Endothelial cell of umbilical vein (primary cell): ENCODE measurements around the gene SCN1B. TPM values are rescaled to one million over a fixed set of nuclear protein-coding genes. Genes with fewer than 3 reads are reported as not detected.

Experiments
- BruUV-seq: library from RNA; stranded (reverse); fragments of 400-500 nt; replicated peaks from 2 replicates; lab custom pipeline; 2021; lab: Mats Ljungman, UMichigan
- CTCF ChIA-PET: fragments of 300-600, 350-600 bp; sonication (Branson Sonifier 250); formaldehyde crosslinking; loops from one replicate; lab custom pipeline; 2021; ENCODE audit warnings: antibody characterized with exemption, inconsistent platforms; lab: Charles Lee
- POLR2A ChIA-PET: fragments of 300-600, 350-600 bp; sonication (Branson Sonifier 250); formaldehyde crosslinking; loops from one replicate; lab custom pipeline; 2021; ENCODE audit warnings: antibody characterized with exemption, inconsistent platforms; lab: Charles Lee
- DNase-seq: peaks from one replicate; pipeline ENCODE4 v3.0.0-alpha.2; 2011; ENCODE audit warnings: low read depth, low spot score
- FAIRE-seq: peaks from 2 replicates; lab custom pipeline; 2011; peaks lifted over from hg19 to GRCh38; lab: Jason Lieb, UNC
- H2AFZ ChIP-seq: 2 replicates; pipeline ENCODE4 v1.6.0; 2012; ENCODE audit warnings: low read depth, low read length, control low read depth, inconsistent platforms
- H3K27ac ChIP-seq: 2 replicates; pipeline ENCODE4 v1.5.1; 2011; ENCODE audit warnings: low read depth, mild to moderate bottlenecking, control low read depth, low read length, moderate library complexity; ENCODE audit not compliant: insufficient read depth
- H3K27me3 ChIP-seq, 2 experiments: 2 replicates each; pipeline versions ENCODE4 v1.6.0 to v1.6.1; 2011; ENCODE audit warnings: low read length in 2 of 2, mixed read lengths in 1 of 2; ENCODE audit not compliant: control insufficient read depth in 2 of 2, insufficient read depth in 2 of 2
- H3K36me3 ChIP-seq, 2 experiments: 2 replicates in 1 of 2; 3 replicates in 1 of 2; pipeline ENCODE4 v1.5.1; 2011; ENCODE audit warnings: low read length in 2 of 2, mild to moderate bottlenecking in 1 of 2, moderate library complexity in 1 of 2; ENCODE audit not compliant: control insufficient read depth in 2 of 2, insufficient read depth in 2 of 2; ENCODE audit errors: extremely low read depth in 1 of 2
- H3K4me1 ChIP-seq: 3 replicates; pipeline ENCODE4 v1.5.1; 2011; ENCODE audit warnings: mild to moderate bottlenecking, low read length; ENCODE audit not compliant: control insufficient read depth, insufficient read depth; ENCODE audit errors: extremely low read depth
- H3K4me2 ChIP-seq: 2 replicates; pipeline ENCODE4 v1.6.1; 2011; ENCODE audit warnings: low read length, control low read depth, mixed read lengths; ENCODE audit not compliant: insufficient read depth
- H3K4me3 ChIP-seq, 3 experiments: fragments of 200-600 bp in 1 of 3; sonication (generic), shearing (Covaris generic) in 1 of 3; replicated peaks in 1 of 3; 2 replicates each; pipeline ENCODE4 v1.5.1; 2011 to 2016; ENCODE audit warnings: control low read depth in 3 of 3, low read length in 3 of 3, mild to moderate bottlenecking in 2 of 3, inconsistent platforms in 1 of 3, low read depth in 1 of 3, moderate library complexity in 1 of 3; ENCODE audit not compliant: insufficient read depth in 1 of 3
- H3K79me2 ChIP-seq: 2 replicates; pipeline ENCODE4 v1.6.0; 2012; ENCODE audit warnings: low read length, inconsistent platforms; ENCODE audit not compliant: control insufficient read depth, insufficient read depth
- H3K9ac ChIP-seq: replicated peaks from 2 replicates; pipeline ENCODE3; 2011; ENCODE audit warnings: low read length, control low read depth; ENCODE audit not compliant: insufficient read depth; ENCODE audit errors: extremely low read depth
- H3K9me1 ChIP-seq: replicated peaks from 3 replicates; pipeline ENCODE4 v1.6.0; 2011; ENCODE audit warnings: mild to moderate bottlenecking, low read length; ENCODE audit not compliant: control insufficient read depth, insufficient read depth; ENCODE audit errors: extremely low read depth
- H3K9me3 ChIP-seq: replicated peaks from 2 replicates; pipeline ENCODE4 v1.5.1; 2012; ENCODE audit warnings: low read length, inconsistent platforms; ENCODE audit not compliant: control insufficient read depth, insufficient read depth
- H4K20me1 ChIP-seq: replicated peaks from 2 replicates; pipeline ENCODE3; 2011; ENCODE audit warnings: mild to moderate bottlenecking, low read length; ENCODE audit not compliant: control insufficient read depth, insufficient read depth; ENCODE audit errors: extremely low read depth
- EZH2 ChIP-seq: IDR thresholded peaks from 2 replicates; pipeline ENCODE4 v1.6.1; 2012; ENCODE audit warnings: borderline replicate concordance, low read depth, mild to moderate bottlenecking, moderate library complexity, low read length, inconsistent platforms; ENCODE audit not compliant: severe bottlenecking
- FOS ChIP-seq: IDR thresholded peaks from 2 replicates; pipeline ENCODE4 v1.6.1; 2011; ENCODE audit warnings: mild to moderate bottlenecking, low read length, moderate library complexity, borderline replicate concordance; ENCODE audit not compliant: insufficient read depth
- GATA2 ChIP-seq: IDR thresholded peaks from 2 replicates; pipeline ENCODE4 v1.7.0; 2011; ENCODE audit warnings: low read depth, mild to moderate bottlenecking, moderate library complexity, mixed read lengths, low read length; ENCODE audit not compliant: insufficient read length, insufficient read depth
- JUN ChIP-seq: IDR thresholded peaks from 2 replicates; pipeline ENCODE4 v1.6.1; 2011; ENCODE audit warnings: borderline replicate concordance, low read depth; ENCODE audit not compliant: insufficient read length, insufficient read depth
- MAX ChIP-seq: IDR thresholded peaks from 2 replicates; pipeline ENCODE4 v1.6.1; 2011; ENCODE audit not compliant: insufficient read depth, insufficient read length
- MYC ChIP-seq: IDR thresholded peaks from one replicate; pipeline ENCODE4 v1.6.1; 2011; ENCODE audit warnings: mild to moderate bottlenecking, low read depth, low read length
- POLR2A ChIP-seq: IDR thresholded peaks from 2 replicates; pipeline ENCODE4 v1.6.1; 2012; ENCODE audit warnings: low read depth, mild to moderate bottlenecking, control low read depth, low read length
- POLR2AphosphoS5 ChIP-seq: IDR thresholded peaks from 2 replicates; pipeline ENCODE4 v1.6.1; 2012; ENCODE audit warnings: low read depth, mild to moderate bottlenecking, control low read depth, low read length, moderate library complexity; ENCODE audit not compliant: insufficient read depth
- dilution Hi-C: fragments of 300-500 bp; cut with MboI; formaldehyde crosslinking; loops from one replicate; pipeline ENCODE4 v1.15.0; 2019; ENCODE audit warnings: low sequenced_read_pairs; ENCODE audit not compliant: extremely low pct_ligation_motif_present
- intact Hi-C: fragments of 100-400 bp; cut with micrococcal nuclease; formaldehyde crosslinking; loops from one replicate; pipeline ENCODE4 v1.10.0; 2022
- polyA plus RNA-seq, 4 experiments: library from polyadenylated mRNA; depleted of rRNA in 3 of 4; stranded (reverse) in 3 of 4; unstranded in 1 of 4; fragments of >200 nt; gene quantifications; 2 replicates each; pipeline versions ENCODE4 v1.2.1 to v1.2.3, GENCODE V29; 2011 to 2012; ENCODE audit warnings: missing spikeins in 1 of 4
- total RNA-seq: library from RNA; stranded (reverse); gene quantifications from 2 replicates; pipeline ENCODE4 v1.2.3, GENCODE V29; 2021
- TF ChIP-seq, protein P1 (sequence below), 2 donors: IDR thresholded peaks; 1 replicate in 1 of 2; 2 replicates in 1 of 2; pipeline ENCODE4 v1.5.1; 2011; ENCODE audit warnings: low read length in 2 of 2, mild to moderate bottlenecking in 2 of 2, moderate library complexity in 2 of 2, control low read depth in 1 of 2, inconsistent platforms in 1 of 2, low read depth in 1 of 2; ENCODE audit not compliant: insufficient read depth in 1 of 2; ENCODE audit errors: extremely low read depth in 1 of 2

SCN1B gene
- total and polyA plus RNA-seq, 2 donors (not counting 3 experiments of a cell fraction or from before 2014, with no cell fraction given), result 11.2 to 14.2 TPM

DNA sequence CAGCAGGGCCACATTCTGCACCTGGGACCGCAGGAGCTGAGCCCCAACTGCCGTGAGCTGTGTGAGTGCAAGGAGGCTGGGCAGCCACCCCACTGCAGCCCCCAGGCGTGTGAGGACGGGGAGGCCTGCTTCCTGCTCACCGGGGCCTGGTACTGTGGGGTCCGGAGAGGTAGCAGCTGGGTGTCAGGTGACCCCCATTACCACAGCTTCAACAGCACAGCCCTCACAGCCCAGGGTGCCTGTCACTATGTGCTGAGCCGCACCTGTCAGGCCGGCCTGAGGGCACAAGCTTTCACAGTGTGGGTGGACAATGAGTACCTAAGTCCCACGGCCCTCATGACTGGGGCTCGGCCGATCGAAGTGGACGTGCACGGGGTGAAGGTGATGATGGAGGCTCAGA, 49.6 kb downstream of the SCN1B start:
- no peak overlapping the region for H3K9ac ChIP-seq
- no peak overlapping the region for H3K4me3 ChIP-seq
- no peaks in the 10 kb centered on the region for H3K36me3 ChIP-seq
- BruUV-seq, result no TSS peak
- no peaks in the 10 kb centered on the region for H4K20me1 ChIP-seq
- no peaks in the 10 kb centered on the region for H3K79me2 ChIP-seq
- no peaks in the 10 kb centered on the region for H3K27me3 ChIP-seq
- intact Hi-C loops (no loop called here), dilution Hi-C loops (no loop called here)
- no peaks in the 10 kb centered on the region for H3K9me1 ChIP-seq
- H2AFZ ChIP-seq, result no peak overlapping the region
- ChIA-PET POLR2A (no interaction called here), CTCF (interaction anchor here (1.6 to 1.8 kb wide), 2 partner anchors 13 to 36 kb away, joined by 4 to 5 read pairs; no protein-coding TSS in a partner anchor)
- no peak for TF ChIP-seq POLR2A
- TF ChIP-seq JUN, result no peak
- TF ChIP-seq EZH2, result no peak
- TF ChIP-seq GATA2, result no peak
- no peak for TF ChIP-seq FOS
- TF ChIP-seq MAX, result no peak
- no peak for TF ChIP-seq MYC
- TF ChIP-seq, protein P1, sequence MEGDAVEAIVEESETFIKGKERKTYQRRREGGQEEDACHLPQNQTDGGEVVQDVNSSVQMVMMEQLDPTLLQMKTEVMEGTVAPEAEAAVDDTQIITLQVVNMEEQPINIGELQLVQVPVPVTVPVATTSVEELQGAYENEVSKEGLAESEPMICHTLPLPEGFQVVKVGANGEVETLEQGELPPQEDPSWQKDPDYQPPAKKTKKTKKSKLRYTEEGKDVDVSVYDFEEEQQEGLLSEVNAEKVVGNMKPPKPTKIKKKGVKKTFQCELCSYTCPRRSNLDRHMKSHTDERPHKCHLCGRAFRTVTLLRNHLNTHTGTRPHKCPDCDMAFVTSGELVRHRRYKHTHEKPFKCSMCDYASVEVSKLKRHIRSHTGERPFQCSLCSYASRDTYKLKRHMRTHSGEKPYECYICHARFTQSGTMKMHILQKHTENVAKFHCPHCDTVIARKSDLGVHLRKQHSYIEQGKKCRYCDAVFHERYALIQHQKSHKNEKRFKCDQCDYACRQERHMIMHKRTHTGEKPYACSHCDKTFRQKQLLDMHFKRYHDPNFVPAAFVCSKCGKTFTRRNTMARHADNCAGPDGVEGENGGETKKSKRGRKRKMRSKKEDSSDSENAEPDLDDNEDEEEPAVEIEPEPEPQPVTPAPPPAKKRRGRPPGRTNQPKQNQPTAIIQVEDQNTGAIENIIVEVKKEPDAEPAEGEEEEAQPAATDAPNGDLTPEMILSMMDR (IDR thresholded peaks at IDR 0.05; ENCODE audit: extremely low read depth in 1 of 2, insufficient read depth in 1 of 2, low read depth in 1 of 2, low read length in 2 of 2), result no peak
- no peak for TF ChIP-seq POLR2AphosphoS5
- no peak for FAIRE-seq
- H3K4me1 ChIP-seq, result no peaks in the 10 kb centered on the region
- DNase-seq, result no peak
- H3K27ac ChIP-seq, result no peak overlapping the region
- no peaks in the 10 kb centered on the region for H3K9me3 ChIP-seq
- H3K4me2 ChIP-seq, result no peak overlapping the region
